ENCODE data around the gene TMEM255B. TPM values are rescaled to one million over a fixed set of nuclear protein-coding genes. Genes with fewer than 3 reads are reported as not detected.

TMEM255B gene
- total RNA-seq, 1 experiment from 2014 or later: 2.8 TPM

DNA sequence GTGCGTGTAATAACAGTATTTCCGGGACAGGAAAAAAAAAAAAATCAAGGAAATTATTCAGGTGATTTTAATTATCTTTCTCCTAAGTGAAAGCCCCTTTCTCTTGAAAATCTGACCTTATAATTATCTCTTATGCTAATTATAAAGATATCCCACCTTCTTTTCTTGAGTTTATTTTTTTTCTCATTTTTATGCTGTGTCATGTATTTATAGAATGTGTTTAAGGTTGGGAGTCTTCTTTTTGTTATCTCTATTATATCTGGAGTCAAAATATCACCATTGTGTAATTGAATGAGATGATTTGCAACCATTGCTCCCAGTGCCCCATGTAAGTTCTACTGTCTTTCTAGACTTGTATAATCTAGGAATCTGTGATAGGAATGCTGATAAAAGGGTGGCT lies 3.0 kb downstream of the TMEM255B start:
- H4K8ac ChIP-seq (replicated peaks; ENCODE audit: insufficient read length, low read depth, low read length): no peak overlapping the region
- no peak overlapping the region for H3K4me2 ChIP-seq (ENCODE audit: insufficient read depth, insufficient read length, low read length)
- H3K4me3 Mint-ChIP-seq: no peak overlapping the region
- no peak overlapping the region for H3K14ac ChIP-seq (ENCODE audit: insufficient read depth, low read length)
- peaks cover 13% of the 10 kb centered on the region for H3K23me2 ChIP-seq (ENCODE audit: insufficient read length, low read depth, low read length, poor library complexity, severe bottlenecking)
- no peak overlapping the region for H3K56ac ChIP-seq (ENCODE audit: insufficient read length, low read depth, low read length)
- H3K9ac ChIP-seq (ENCODE audit: extremely low read depth, insufficient read length, low read length): no peak overlapping the region
- WGBS (ENCODE audit: extremely low coverage, insufficient read length, low lambda C conversion rate): no CpG with 5 or more reads among the region's 2 CpGs
- no peak overlapping the region for H2AK5ac ChIP-seq (ENCODE audit: insufficient read length, low read length)
- H2BK5ac ChIP-seq (ENCODE audit: insufficient read length, low read length): no peak overlapping the region
- no peak overlapping the region for H3K27ac Mint-ChIP-seq
- DNase-seq: no peak
- no peak overlapping the region for H2AFZ ChIP-seq (ENCODE audit: low read length)
- H2BK12ac ChIP-seq (ENCODE audit: insufficient read length, low read depth, low read length): no peak overlapping the region
- TF ChIP-seq, protein P1, sequence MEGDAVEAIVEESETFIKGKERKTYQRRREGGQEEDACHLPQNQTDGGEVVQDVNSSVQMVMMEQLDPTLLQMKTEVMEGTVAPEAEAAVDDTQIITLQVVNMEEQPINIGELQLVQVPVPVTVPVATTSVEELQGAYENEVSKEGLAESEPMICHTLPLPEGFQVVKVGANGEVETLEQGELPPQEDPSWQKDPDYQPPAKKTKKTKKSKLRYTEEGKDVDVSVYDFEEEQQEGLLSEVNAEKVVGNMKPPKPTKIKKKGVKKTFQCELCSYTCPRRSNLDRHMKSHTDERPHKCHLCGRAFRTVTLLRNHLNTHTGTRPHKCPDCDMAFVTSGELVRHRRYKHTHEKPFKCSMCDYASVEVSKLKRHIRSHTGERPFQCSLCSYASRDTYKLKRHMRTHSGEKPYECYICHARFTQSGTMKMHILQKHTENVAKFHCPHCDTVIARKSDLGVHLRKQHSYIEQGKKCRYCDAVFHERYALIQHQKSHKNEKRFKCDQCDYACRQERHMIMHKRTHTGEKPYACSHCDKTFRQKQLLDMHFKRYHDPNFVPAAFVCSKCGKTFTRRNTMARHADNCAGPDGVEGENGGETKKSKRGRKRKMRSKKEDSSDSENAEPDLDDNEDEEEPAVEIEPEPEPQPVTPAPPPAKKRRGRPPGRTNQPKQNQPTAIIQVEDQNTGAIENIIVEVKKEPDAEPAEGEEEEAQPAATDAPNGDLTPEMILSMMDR (conservative IDR thresholded peaks at IDR 0.05): no peak
- H2BK20ac ChIP-seq (ENCODE audit: low read depth, low read length, poor library complexity, severe bottlenecking): no peak overlapping the region
- H3K23ac ChIP-seq (ENCODE audit: insufficient read length, low read depth, low read length): no peak overlapping the region
- H3K27ac ChIP-seq (ENCODE audit: insufficient read length, low read depth, low read length): no peak overlapping the region
- no peaks in the 10 kb centered on the region for H3K79me2 ChIP-seq (ENCODE audit: insufficient read depth, low read length)
- peaks cover 21 to 33% of the 10 kb centered on the region in 2 experiments for H3K4me1 Mint-ChIP-seq
- no peaks in the 10 kb centered on the region for H3K9me3 ChIP-seq (ENCODE audit: control insufficient read depth, low read depth, low read length)
- no peak overlapping the region for H2BK15ac ChIP-seq (ENCODE audit: low read depth, low read length)
- no peak overlapping the region for H4K5ac ChIP-seq (ENCODE audit: insufficient read length, low read depth, low read length)
- H3K9me3 Mint-ChIP-seq: peaks cover 0 to 4% of the 10 kb centered on the region in 2 experiments; a peak in 2 of 5 replicates
- H4K91ac ChIP-seq (ENCODE audit: insufficient read length, low read depth, low read length): no peak overlapping the region
- no peak overlapping the region for H3K18ac ChIP-seq (ENCODE audit: insufficient read length, low read depth, low read length)
- H3K27me3 ChIP-seq (ENCODE audit: insufficient read depth, low read length): peaks cover 9% of the 10 kb centered on the region; the same call in 1 of the 2 replicates
- H4K20me1 ChIP-seq (ENCODE audit: control insufficient read depth, insufficient read depth, insufficient read length): no peaks in the 10 kb centered on the region
- no peak overlapping the region for H3T11ph ChIP-seq (ENCODE audit: low read length)
- H3K79me1 ChIP-seq (ENCODE audit: insufficient read depth, low read depth, low read length, poor library complexity, severe bottlenecking): no peaks in the 10 kb centered on the region
- no peaks in the 10 kb centered on the region; a peak in 1 of 7 replicates for H3K36me3 Mint-ChIP-seq (ENCODE audit: insufficient read depth in 1 of 3, low read depth in 3 of 3)
- H3K4me1 ChIP-seq (ENCODE audit: insufficient read depth, low read length): no peaks in the 10 kb centered on the region
- H3K27me3 Mint-ChIP-seq (ENCODE audit: low read depth): peaks cover 49% of the 10 kb centered on the region
- no peak overlapping the region for H2BK120ac ChIP-seq (ENCODE audit: low read depth, low read length, poor library complexity, severe bottlenecking)
- no peak overlapping the region for H3K4ac ChIP-seq (ENCODE audit: low read depth, low read length)

All from H9 (cell line).